HepG2 (cell line): ENCODE measurements around the gene ESRRB. TPM values are rescaled to one million over a fixed set of nuclear protein-coding genes. Genes with fewer than 3 reads are reported as not detected.

Experiments used
- ATAC-seq: fragments of 200-7000 bp; cut with Tn5 transposase; 3 replicates; pipeline ENCODE4 v1.9.1; 2020; ENCODE audit warnings: mild to moderate bottlenecking, moderate library complexity
- BruUV-seq: library from RNA; stranded (reverse); fragments of 400-500 nt; replicated peaks from 2 replicates; lab custom pipeline; 2021; lab: Mats Ljungman, UMichigan
- CTCF ChIA-PET: fragments of 300-600 bp; formaldehyde crosslinking; extraction: SDS; loops from one replicate; lab custom pipeline; 2021; ENCODE audit warnings: low total read pairs, inconsistent platforms, low intra/inter-chr PET ratio; lab: Yijun Ruan, JAX
- POLR2A ChIA-PET: fragments of 350-600 bp; sonication (Branson Sonifier 250); formaldehyde crosslinking; loops from one replicate; lab custom pipeline; 2020; ENCODE audit warnings: antibody characterized with exemption, inconsistent platforms; lab: Yijun Ruan, JAX
- DNase-seq: peaks from one replicate; pipeline ENCODE4 v3.0.0-alpha.2; 2015; ENCODE audit warnings: low spot score
- FAIRE-seq: peaks from 3 replicates; lab custom pipeline; 2011; peaks lifted over from hg19 to GRCh38; lab: Jason Lieb, UNC
- H2AFZ ChIP-seq: one replicate; pipeline ENCODE4 v1.6.1; 2011; ENCODE audit warnings: low read length, inconsistent platforms
- H3K27ac ChIP-seq: fragments of 300-600 bp; 3 replicates; pipeline ENCODE4 v1.8.0; 2011; ENCODE audit warnings: mixed run types, mild to moderate bottlenecking, mixed read lengths, low read length, inconsistent platforms; ENCODE audit not compliant: insufficient read depth; ENCODE audit errors: extremely low read length
- H3K27me3 ChIP-seq, 2 experiments: fragments of 200-600 bp in 1 of 2; 2 replicates in 1 of 2; 3 replicates in 1 of 2; pipeline versions ENCODE4 v1.6.0 to v1.8.0; 2011; ENCODE audit warnings: low read length in 2 of 2, mild to moderate bottlenecking in 2 of 2, moderate library complexity in 2 of 2, inconsistent platforms in 1 of 2; ENCODE audit not compliant: insufficient read depth in 2 of 2, control insufficient read depth in 1 of 2
- H3K36me3 ChIP-seq, 2 experiments: fragments of 200-600 bp in 1 of 2; replicated peaks in 1 of 2; 2 replicates in 1 of 2; 3 replicates in 1 of 2; pipeline versions ENCODE4 v1.5.1 to v1.8.0; 2011; ENCODE audit warnings: low read length in 2 of 2, inconsistent platforms in 1 of 2; ENCODE audit not compliant: insufficient read depth in 2 of 2, control insufficient read depth in 1 of 2
- H3K4me1 ChIP-seq: 2 replicates; pipeline ENCODE4 v1.5.1; 2012; ENCODE audit warnings: low read length, inconsistent platforms; ENCODE audit not compliant: insufficient read depth
- H3K4me2 ChIP-seq: 2 replicates; pipeline ENCODE4 v1.6.0; 2011; ENCODE audit warnings: low read depth, low read length, inconsistent platforms
- H3K4me3 ChIP-seq, 3 experiments: fragments of 200-600 bp in 1 of 3; sonication (generic), shearing (Covaris generic) in 1 of 3; replicated peaks in 1 of 3; 2 replicates each; pipeline ENCODE4 v1.5.1; 2011 to 2016; ENCODE audit warnings: low read length in 3 of 3, inconsistent platforms in 2 of 3, low read depth in 2 of 3, mild to moderate bottlenecking in 2 of 3, control low read depth in 1 of 3, mixed read lengths in 1 of 3; ENCODE audit not compliant: insufficient read depth in 1 of 3
- H3K79me2 ChIP-seq: one replicate; pipeline ENCODE4 v1.6.1; 2011; ENCODE audit warnings: low read length, inconsistent platforms; ENCODE audit not compliant: insufficient read depth
- H3K9ac ChIP-seq: 2 replicates; pipeline ENCODE4 v1.6.0; 2011; ENCODE audit warnings: mild to moderate bottlenecking, low read depth, low read length, inconsistent platforms; ENCODE audit not compliant: insufficient read depth
- H3K9me3 ChIP-seq: 2 replicates; pipeline ENCODE4 v1.5.1; 2012; ENCODE audit warnings: mild to moderate bottlenecking, low read length
- H4K20me1 ChIP-seq: 2 replicates; pipeline ENCODE4 v1.6.0; 2011; ENCODE audit warnings: inconsistent platforms, mild to moderate bottlenecking, low read length, moderate library complexity; ENCODE audit not compliant: insufficient read depth
- ATM ChIP-seq: fragments of 450-650 bp; IDR thresholded peaks from 2 replicates; pipeline ENCODE4 v1.7.1; 2017; ENCODE audit warnings: mild to moderate bottlenecking, borderline replicate concordance
- BRD4 ChIP-seq: sonication (generic); formaldehyde crosslinking; IDR thresholded peaks from 2 replicates; pipeline ENCODE4 v1.4.0; 2020; ENCODE audit warnings: missing genetic modification reagents
- CENPT ChIP-seq: sonication (generic); formaldehyde crosslinking; IDR thresholded peaks from 2 replicates; pipeline ENCODE4 v1.8.0; 2022; ENCODE audit warnings: low read depth, mild to moderate bottlenecking, moderate library complexity, missing genetic modification reagents
- MTA1 ChIP-seq: sonication (generic); formaldehyde crosslinking; IDR thresholded peaks from 2 replicates; pipeline ENCODE4 v1.4.0; 2020; ENCODE audit warnings: missing genetic modification reagents, mild to moderate bottlenecking, borderline replicate concordance
- MZF1 ChIP-seq: sonication (generic); formaldehyde crosslinking; IDR thresholded peaks from 2 replicates; pipeline ENCODE4 v1.8.1; 2023; ENCODE audit warnings: mild to moderate bottlenecking, missing genetic modification reagents, borderline replicate concordance
- NR3C1 ChIP-seq: sonication (generic); formaldehyde crosslinking; IDR thresholded peaks from 2 replicates; pipeline ENCODE4 v1.4.0; 2020; ENCODE audit warnings: missing genetic modification reagents
- PAF1 ChIP-seq: IDR thresholded peaks from 2 replicates; pipeline ENCODE4 v1.6.1; 2016; ENCODE audit warnings: missing genetic modification reagents, missing compliant biosample characterization
- PLRG1 ChIP-seq: fragments of 450-650 bp; conservative IDR thresholded peaks from 2 replicates; pipeline ENCODE4 v1.6.1; 2016
- RAD21 ChIP-seq: fragments of 450-650 bp; formaldehyde crosslinking; IDR thresholded peaks from 2 replicates; pipeline ENCODE4 v1.5.0; 2020; ENCODE audit warnings: mild to moderate bottlenecking
- SNAI1 ChIP-seq: sonication (generic); formaldehyde crosslinking; IDR thresholded peaks from 2 replicates; pipeline ENCODE4 v1.5.0; 2020; ENCODE audit warnings: mild to moderate bottlenecking, missing genetic modification reagents, borderline replicate concordance
- WGBS: methylation state at CpG from one replicate; pipeline ENCODE4 v1.1.6; 2017; ENCODE audit warnings: low lambda C conversion rate; 5-methylcytosine and 5-hydroxymethylcytosine counted together
- in situ Hi-C: cut with HindIII; loops from 2 replicates; pipeline ENCODE4 v1.10.0; 2017; ENCODE audit warnings: low pct_unique_long_range_greater_than_20kb; ENCODE audit not compliant: extremely low pct_ligation_motif_present
- intact Hi-C: fragments of 100-400 bp; cut with micrococcal nuclease; formaldehyde crosslinking; loops from one replicate; pipeline ENCODE4 v1.10.0; 2022; ENCODE audit not compliant: unreplicated experiment
- polyA plus RNA-seq, 8 experiments: library from polyadenylated mRNA; depleted of rRNA in 3 of 8; stranded (reverse) in 7 of 8; unstranded in 1 of 8; fragments of >200 nt; fragmentation: Illumina TruSeq in 4 of 8; extraction: Trizol in 4 of 8; gene quantifications; 2 replicates each; pipeline versions ENCODE4 v1.2.1 to v1.2.3, GENCODE V29; 2011 to 2016; ENCODE audit warnings: low read depth in 4 of 8, missing spikeins in 1 of 8, mixed read lengths in 1 of 8; ENCODE audit not compliant: insufficient read depth in 1 of 8
- total RNA-seq, 5 experiments: library from RNA; depleted of rRNA; stranded (reverse); fragments of >200 nt; fragmentation: Illumina TruSeq; extraction: Trizol; gene quantifications; 2 replicates each; pipeline ENCODE4 v1.2.3, GENCODE V29; 2016; ENCODE audit warnings: low read depth in 1 of 5
- TF ChIP-seq, protein P1 (sequence below): sonication (generic); formaldehyde crosslinking; IDR thresholded peaks from 2 replicates; pipeline ENCODE4 v1.4.0; 2020; ENCODE audit warnings: missing genetic modification reagents
- TF ChIP-seq, protein P2 (sequence below): sonication (generic); formaldehyde crosslinking; IDR thresholded peaks from 2 replicates; pipeline ENCODE4 v1.4.0; 2020; ENCODE audit warnings: missing genetic modification reagents, borderline replicate concordance
- TF ChIP-seq, protein P3 (sequence below): sonication (generic); formaldehyde crosslinking; IDR thresholded peaks from 2 replicates; pipeline ENCODE4 v1.4.0; 2020; ENCODE audit warnings: missing genetic modification reagents
- TF ChIP-seq, protein P4 (sequence below): sonication (generic); formaldehyde crosslinking; IDR thresholded peaks from 2 replicates; pipeline ENCODE4 v1.5.1; 2020; ENCODE audit warnings: mild to moderate bottlenecking, missing genetic modification reagents, moderate library complexity
- TF ChIP-seq, protein P5 (sequence below): sonication (generic); formaldehyde crosslinking; IDR thresholded peaks from 2 replicates; pipeline ENCODE4 v1.4.0; 2020; ENCODE audit warnings: missing genetic modification reagents

Gene ESRRB
- total and polyA plus RNA-seq, 2 of the 13 experiments (the other 11 are each of a cell fraction or from before 2014, with no cell fraction given): 0.04 to 0.33 TPM

DNA sequence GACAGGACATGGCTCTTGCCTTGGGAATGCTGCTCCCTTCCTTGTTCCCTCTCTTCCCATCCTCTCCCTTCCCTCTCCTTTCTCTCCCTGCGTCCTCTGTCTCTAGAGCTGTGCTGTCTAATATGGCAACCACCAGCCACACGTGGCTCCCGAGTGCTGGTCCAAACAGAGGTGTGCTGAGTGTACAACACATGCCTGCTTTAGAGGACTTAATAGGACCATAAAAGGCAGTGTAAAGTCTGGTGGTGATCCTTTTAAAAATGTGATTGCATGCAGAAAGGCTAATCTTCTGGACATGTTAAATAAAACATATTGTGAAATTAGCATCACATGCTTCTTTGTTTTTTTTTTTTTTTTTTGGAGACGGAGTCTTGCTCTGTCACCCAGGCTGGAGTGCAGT, 87.2 kb downstream of the ESRRB start:
- H3K4me3 ChIP-seq: no peak overlapping the region
- no TSS peak for BruUV-seq
- in situ Hi-C loops: no loop called here
- intact Hi-C loops: no loop called here
- H3K36me3 ChIP-seq: no peaks in the 10 kb centered on the region
- H3K9me3 ChIP-seq: no peaks in the 10 kb centered on the region
- CTCF ChIA-PET: no interaction called here
- ATAC-seq (no peak), FAIRE-seq (no peak), DNase-seq (no peak)
- 0 out of 5 replicates have a peak, but pooled peaks cover 0 to 3% of the 10 kb centered on the region in 2 experiments for H3K27me3 ChIP-seq
- POLR2A ChIA-PET: no interaction called here
- no peaks in the 10 kb centered on the region for H3K79me2 ChIP-seq
- H3K4me2 ChIP-seq: no peak overlapping the region
- no peak overlapping the region for H3K27ac ChIP-seq
- H4K20me1 ChIP-seq: no peaks in the 10 kb centered on the region
- H3K4me1 ChIP-seq: no peaks in the 10 kb centered on the region
- 5% methylated on average over 4 of the region's 4 CpGs for WGBS
- H2AFZ ChIP-seq: no peak overlapping the region
- H3K9ac ChIP-seq: no peak overlapping the region
- no peak for TF ChIP-seq NR3C1 (CRISPR knock-in tag)
- no peak for TF ChIP-seq MZF1 (CRISPR knock-in tag)
- TF ChIP-seq, protein P1, sequence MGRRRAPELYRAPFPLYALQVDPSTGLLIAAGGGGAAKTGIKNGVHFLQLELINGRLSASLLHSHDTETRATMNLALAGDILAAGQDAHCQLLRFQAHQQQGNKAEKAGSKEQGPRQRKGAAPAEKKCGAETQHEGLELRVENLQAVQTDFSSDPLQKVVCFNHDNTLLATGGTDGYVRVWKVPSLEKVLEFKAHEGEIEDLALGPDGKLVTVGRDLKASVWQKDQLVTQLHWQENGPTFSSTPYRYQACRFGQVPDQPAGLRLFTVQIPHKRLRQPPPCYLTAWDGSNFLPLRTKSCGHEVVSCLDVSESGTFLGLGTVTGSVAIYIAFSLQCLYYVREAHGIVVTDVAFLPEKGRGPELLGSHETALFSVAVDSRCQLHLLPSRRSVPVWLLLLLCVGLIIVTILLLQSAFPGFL (CRISPR knock-in tag): no peak
- TF ChIP-seq MTA1 (CRISPR knock-in tag): no peak
- TF ChIP-seq, protein P2, sequence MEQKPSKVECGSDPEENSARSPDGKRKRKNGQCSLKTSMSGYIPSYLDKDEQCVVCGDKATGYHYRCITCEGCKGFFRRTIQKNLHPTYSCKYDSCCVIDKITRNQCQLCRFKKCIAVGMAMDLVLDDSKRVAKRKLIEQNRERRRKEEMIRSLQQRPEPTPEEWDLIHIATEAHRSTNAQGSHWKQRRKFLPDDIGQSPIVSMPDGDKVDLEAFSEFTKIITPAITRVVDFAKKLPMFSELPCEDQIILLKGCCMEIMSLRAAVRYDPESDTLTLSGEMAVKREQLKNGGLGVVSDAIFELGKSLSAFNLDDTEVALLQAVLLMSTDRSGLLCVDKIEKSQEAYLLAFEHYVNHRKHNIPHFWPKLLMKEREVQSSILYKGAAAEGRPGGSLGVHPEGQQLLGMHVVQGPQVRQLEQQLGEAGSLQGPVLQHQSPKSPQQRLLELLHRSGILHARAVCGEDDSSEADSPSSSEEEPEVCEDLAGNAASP: no peak
- no peak for TF ChIP-seq PAF1
- TF ChIP-seq CENPT (CRISPR knock-in tag): no peak
- TF ChIP-seq, protein P3, sequence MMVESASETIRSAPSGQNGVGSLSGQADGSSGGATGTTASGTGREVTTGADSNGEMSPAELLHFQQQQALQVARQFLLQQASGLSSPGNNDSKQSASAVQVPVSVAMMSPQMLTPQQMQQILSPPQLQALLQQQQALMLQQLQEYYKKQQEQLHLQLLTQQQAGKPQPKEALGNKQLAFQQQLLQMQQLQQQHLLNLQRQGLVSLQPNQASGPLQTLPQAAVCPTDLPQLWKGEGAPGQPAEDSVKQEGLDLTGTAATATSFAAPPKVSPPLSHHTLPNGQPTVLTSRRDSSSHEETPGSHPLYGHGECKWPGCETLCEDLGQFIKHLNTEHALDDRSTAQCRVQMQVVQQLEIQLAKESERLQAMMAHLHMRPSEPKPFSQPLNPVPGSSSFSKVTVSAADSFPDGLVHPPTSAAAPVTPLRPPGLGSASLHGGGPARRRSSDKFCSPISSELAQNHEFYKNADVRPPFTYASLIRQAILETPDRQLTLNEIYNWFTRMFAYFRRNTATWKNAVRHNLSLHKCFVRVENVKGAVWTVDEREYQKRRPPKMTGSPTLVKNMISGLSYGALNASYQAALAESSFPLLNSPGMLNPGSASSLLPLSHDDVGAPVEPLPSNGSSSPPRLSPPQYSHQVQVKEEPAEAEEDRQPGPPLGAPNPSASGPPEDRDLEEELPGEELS (CRISPR knock-in tag): no peak
- no peak for TF ChIP-seq BRD4
- TF ChIP-seq PLRG1: no peak
- TF ChIP-seq, protein P4, sequence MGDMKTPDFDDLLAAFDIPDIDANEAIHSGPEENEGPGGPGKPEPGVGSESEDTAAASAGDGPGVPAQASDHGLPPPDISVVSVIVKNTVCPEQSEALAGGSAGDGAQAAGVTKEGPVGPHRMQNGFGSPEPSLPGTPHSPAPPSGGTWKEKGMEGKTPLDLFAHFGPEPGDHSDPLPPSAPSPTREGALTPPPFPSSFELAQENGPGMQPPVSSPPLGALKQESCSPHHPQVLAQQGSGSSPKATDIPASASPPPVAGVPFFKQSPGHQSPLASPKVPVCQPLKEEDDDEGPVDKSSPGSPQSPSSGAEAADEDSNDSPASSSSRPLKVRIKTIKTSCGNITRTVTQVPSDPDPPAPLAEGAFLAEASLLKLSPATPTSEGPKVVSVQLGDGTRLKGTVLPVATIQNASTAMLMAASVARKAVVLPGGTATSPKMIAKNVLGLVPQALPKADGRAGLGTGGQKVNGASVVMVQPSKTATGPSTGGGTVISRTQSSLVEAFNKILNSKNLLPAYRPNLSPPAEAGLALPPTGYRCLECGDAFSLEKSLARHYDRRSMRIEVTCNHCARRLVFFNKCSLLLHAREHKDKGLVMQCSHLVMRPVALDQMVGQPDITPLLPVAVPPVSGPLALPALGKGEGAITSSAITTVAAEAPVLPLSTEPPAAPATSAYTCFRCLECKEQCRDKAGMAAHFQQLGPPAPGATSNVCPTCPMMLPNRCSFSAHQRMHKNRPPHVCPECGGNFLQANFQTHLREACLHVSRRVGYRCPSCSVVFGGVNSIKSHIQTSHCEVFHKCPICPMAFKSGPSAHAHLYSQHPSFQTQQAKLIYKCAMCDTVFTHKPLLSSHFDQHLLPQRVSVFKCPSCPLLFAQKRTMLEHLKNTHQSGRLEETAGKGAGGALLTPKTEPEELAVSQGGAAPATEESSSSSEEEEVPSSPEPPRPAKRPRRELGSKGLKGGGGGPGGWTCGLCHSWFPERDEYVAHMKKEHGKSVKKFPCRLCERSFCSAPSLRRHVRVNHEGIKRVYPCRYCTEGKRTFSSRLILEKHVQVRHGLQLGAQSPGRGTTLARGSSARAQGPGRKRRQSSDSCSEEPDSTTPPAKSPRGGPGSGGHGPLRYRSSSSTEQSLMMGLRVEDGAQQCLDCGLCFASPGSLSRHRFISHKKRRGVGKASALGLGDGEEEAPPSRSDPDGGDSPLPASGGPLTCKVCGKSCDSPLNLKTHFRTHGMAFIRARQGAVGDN (CRISPR knock-in tag): no peak
- TF ChIP-seq, protein P5, sequence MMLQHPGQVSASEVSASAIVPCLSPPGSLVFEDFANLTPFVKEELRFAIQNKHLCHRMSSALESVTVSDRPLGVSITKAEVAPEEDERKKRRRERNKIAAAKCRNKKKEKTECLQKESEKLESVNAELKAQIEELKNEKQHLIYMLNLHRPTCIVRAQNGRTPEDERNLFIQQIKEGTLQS: no peak
- no peak for TF ChIP-seq RAD21 (CRISPR knock-in tag)
- TF ChIP-seq ATM: no peak
- no peak for TF ChIP-seq SNAI1 (CRISPR knock-in tag)
